ENCODE data around the gene NALCN. TPM values are rescaled to one million over a fixed set of nuclear protein-coding genes. Genes with fewer than 3 reads are reported as not detected.
A peak's percentile ranks its signal among the peaks of the same experiment; 100 is the strongest.

The NALCN gene
- total and polyA plus RNA-seq, 5 donors = 5.2 to 17.0 (median 14.5) TPM

DNA sequence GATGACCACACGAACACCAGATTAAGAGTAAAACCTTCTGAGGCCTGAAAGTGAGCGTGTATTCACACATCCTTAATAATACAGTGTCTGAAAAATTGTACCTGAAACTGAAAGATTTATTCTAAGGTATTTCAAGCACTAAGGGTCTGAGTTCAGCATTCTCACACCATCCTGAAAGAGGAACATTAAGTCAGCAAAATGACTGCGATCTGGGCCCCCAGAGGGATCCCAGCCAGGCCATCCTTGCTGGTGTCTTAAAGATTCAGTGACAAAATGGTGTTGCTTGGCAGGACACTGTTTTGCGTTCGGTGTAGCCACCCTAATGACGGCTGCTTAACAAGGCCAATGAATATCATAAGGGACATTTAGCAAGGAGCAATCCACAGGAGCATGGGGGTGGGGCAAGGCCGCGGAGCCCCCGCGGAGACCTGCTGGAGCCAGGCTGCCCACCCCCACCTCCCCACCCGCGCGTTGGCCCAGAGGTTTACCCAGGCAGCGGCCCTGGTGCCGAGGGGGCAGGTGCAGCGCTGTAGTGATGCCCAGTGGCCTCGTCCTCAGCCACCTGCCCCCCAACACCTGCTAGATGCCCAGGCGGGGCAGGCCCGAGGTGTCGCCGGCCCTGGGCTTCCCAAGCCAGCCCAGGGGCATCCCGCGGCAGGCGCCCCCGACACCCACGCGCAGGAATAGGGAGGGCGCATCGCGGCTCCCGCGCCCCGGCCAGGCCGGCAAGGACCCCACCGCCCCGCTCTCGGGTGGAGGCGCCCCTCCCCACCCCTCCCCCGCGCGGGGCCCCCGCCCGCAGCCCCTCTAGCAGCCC, 742 bp downstream of the NALCN start:
- Histone ChIP-seq H3K4me1 (ENCODE audit: control insufficient read depth, insufficient read depth, low read length) (no peaks in the 10 kb centered on the region), H3K27me3 (ENCODE audit: control insufficient read depth, insufficient read depth) (no peaks in the 10 kb centered on the region), H3K27ac (ENCODE audit: low read length) (peak overlapping the region; percentile 26), H3K9me3 (ENCODE audit: control insufficient read depth, low read length) (no peaks in the 10 kb centered on the region), H3K4me3 (ENCODE audit: low read length) (peak overlapping the region; percentile 93)
- peak in 2 of 3 donors; percentile 58 for DNase-seq
- 11% methylated on average over 43 of the region's 43 CpGs for WGBS
- ATAC-seq = peak; percentile 52 to 56
- intact Hi-C loops (cut with DNase I) = no loop called here

DNA sequence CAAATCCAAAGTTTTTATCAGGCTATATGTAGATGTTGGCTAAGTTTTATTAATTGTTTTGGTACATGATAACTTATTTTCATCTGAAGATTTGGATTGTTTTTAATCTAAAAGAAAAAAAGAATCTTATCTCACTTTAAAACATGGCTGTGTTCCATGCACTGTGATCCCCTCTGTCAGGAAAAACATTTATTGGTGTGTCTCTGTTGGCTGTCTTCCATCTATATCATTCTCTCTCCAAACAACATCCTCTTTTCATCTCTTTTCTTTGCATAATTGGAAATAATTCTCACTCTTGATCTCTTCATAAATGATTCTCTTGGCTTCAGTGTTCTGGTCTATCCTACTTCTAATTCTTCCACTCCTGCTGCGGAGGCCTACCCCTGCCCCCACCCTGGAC, 4.2 kb downstream of the NALCN start:
- no peak overlapping the region for H3K27ac ChIP-seq (ENCODE audit: low read length)
- ATAC-seq (no peak), DNase-seq (no peak)
- H3K9me3 ChIP-seq (ENCODE audit: control insufficient read depth, low read length) = no peaks in the 10 kb centered on the region
- intact Hi-C loops (cut with DNase I) = no loop called here
- no peak overlapping the region for H3K4me3 ChIP-seq (ENCODE audit: low read length)
- 67% methylated on average over 1 of the region's 1 CpG for WGBS
- no peaks in the 10 kb centered on the region for H3K27me3 ChIP-seq (ENCODE audit: control insufficient read depth, insufficient read depth)
- H3K4me1 ChIP-seq (ENCODE audit: control insufficient read depth, insufficient read depth, low read length) = no peaks in the 10 kb centered on the region

DNA sequence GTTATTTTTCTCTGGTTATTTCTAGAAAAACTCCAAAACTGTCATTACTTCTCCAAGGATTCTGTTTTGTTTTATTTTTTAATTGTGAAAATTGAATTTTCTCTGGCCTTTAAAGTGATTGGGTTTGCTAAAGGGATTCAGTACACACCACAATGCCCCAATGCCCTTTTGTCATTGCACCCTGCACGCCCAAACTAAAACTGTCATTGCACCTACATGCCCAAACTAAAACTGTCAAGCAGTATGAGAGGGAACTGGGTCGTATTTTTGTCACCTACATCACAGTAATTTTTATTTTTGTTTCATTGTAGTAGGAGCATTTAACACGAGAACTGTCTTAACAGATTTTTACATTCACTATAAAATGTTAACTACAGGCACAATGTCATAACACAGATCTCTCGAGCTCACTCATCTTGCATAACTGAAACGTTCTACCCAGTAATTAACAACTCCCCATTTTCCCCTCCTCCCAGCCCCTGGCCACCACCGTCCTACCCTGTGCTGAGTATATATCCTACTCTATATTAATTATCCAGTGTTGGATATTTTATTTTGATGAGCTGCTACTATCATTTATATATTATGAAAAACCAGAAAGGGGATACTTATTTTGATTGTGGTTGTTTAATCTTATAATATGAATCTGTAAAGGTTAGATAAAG, 7.2 kb downstream of the NALCN start:
- ATAC-seq (peak in 1 of 2 donors; percentile 57), DNase-seq (no peak)
- Histone ChIP-seq H3K27ac (ENCODE audit: low read length) (no peak overlapping the region), H3K4me3 (ENCODE audit: low read length) (no peak overlapping the region), H3K4me1 (ENCODE audit: control insufficient read depth, insufficient read depth, low read length) (no peaks in the 10 kb centered on the region), H3K27me3 (ENCODE audit: control insufficient read depth, insufficient read depth) (no peaks in the 10 kb centered on the region), H3K9me3 (ENCODE audit: control insufficient read depth, low read length) (no peaks in the 10 kb centered on the region)
- intact Hi-C loops (cut with DNase I) = no loop called here
- 49% methylated on average over 6 of the region's 6 CpGs for WGBS

DNA sequence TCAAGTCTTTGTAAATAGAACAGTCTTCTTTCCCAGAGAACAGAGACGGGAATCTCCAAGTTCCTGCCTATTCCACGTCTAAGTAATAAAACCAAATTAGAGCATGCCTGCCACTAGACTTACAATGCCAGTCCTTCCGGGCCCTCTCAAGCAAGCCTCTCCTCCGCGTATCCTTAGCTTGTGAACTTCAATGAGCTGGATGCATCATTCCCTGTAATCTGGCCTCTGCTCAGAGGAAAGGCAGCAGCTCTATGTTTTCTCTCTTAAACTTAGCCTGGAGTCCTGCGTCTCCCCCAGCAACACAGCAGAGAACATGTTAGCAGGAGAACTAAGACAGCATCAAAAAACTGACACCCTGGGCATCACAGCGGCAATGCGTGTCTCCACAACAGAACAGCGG, 8.2 kb downstream of the NALCN start:
- intact Hi-C loops (cut with DNase I) = no loop called here
- no peaks in the 10 kb centered on the region for H3K4me1 ChIP-seq (ENCODE audit: control insufficient read depth, insufficient read depth, low read length)
- DNase-seq = no peak
- H3K27me3 ChIP-seq (ENCODE audit: control insufficient read depth, insufficient read depth) = no peaks in the 10 kb centered on the region
- H3K4me3 ChIP-seq (ENCODE audit: low read length) = no peak overlapping the region
- WGBS = 77% methylated on average over 9 of the region's 9 CpGs
- no peak overlapping the region for H3K27ac ChIP-seq (ENCODE audit: low read length)
- H3K9me3 ChIP-seq (ENCODE audit: control insufficient read depth, low read length) = no peaks in the 10 kb centered on the region
- ATAC-seq = peak in 1 of 2 donors; percentile 33

DNA sequence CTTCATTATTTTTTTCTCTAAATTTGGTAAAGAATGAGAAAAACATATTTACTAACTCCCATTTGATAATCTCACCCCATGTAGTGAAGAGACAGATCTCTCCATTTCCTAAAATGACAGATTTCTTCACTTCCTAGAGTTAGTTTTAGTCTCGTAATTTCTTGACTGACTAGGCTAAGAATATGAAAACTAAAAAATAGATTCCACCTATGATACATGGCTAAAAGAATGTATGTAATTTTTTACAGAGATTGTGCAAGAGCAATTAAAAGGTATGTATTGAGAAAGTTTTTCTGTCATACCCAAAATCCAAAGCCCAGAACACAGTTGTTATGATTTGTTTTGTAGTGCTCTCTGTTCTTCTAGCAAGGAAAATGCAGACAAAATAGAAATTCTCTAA, 9.5 kb downstream of the NALCN start:
- Histone ChIP-seq H3K4me1 (ENCODE audit: control insufficient read depth, insufficient read depth, low read length) (no peaks in the 10 kb centered on the region), H3K27me3 (ENCODE audit: control insufficient read depth, insufficient read depth) (no peaks in the 10 kb centered on the region), H3K9me3 (ENCODE audit: control insufficient read depth, low read length) (no peaks in the 10 kb centered on the region), H3K27ac (ENCODE audit: low read length) (no peak overlapping the region), H3K4me3 (ENCODE audit: low read length) (no peak overlapping the region)
- DNase-seq (no peak), ATAC-seq (no peak)
- intact Hi-C loops (cut with DNase I) = no loop called here
- 71% methylated on average over 1 of the region's 1 CpG for WGBS

DNA sequence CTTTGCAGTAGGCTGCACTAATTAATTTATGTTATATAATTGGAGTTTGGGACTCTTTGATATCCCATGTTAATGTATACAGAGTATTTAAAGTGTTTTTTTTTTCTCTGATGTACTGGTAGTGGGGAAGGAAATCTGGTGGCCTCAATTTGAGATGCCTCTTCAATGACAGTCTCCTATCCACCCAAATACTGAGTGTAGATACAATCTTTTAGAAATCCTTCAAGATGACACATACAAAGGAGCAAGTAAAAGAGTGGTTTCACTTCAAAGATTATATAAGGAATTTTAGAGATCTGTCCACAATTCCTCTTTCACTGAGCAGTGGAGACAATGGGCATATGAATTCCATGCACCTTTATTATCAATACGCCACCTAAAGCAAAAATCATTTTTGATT, 15.1 kb downstream of the NALCN start:
- ATAC-seq = no peak
- no peaks in the 10 kb centered on the region for H3K9me3 ChIP-seq (ENCODE audit: control insufficient read depth, low read length)

DNA sequence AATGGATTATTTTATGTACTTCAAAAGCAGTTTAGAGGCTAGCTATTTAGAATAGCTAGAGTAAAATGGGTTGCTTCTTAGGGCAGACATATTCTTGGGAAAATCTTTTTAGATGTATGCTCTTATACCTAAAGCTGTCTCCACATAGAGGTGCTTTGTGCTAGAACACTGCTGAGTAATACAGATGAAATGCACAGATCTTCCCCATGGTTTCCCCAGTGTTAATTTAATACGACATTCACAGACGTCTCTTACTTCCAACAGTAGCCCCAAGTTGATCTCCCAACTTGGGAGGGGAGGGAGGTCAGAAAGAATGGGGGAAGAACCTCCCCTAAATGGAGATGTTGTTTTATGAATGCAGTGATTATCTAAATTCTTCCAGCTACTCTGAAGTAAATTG, 16.9 kb downstream of the NALCN start:
- WGBS = 58% methylated on average over 2 of the region's 2 CpGs
- no peak overlapping the region for H3K27ac ChIP-seq (ENCODE audit: low read length)
- intact Hi-C loops (cut with DNase I) = no loop called here
- no peaks in the 10 kb centered on the region for H3K9me3 ChIP-seq (ENCODE audit: control insufficient read depth, low read length)
- H3K4me1 ChIP-seq (ENCODE audit: control insufficient read depth, insufficient read depth, low read length) = no peaks in the 10 kb centered on the region
- no peak overlapping the region for H3K4me3 ChIP-seq (ENCODE audit: low read length)
- DNase-seq (no peak), ATAC-seq (no peak)
- H3K27me3 ChIP-seq (ENCODE audit: control insufficient read depth, insufficient read depth) = no peaks in the 10 kb centered on the region

More for the DNA sequence above, 15.1 kb downstream of the NALCN start:
- H3K27ac ChIP-seq (ENCODE audit: low read length) = no peak overlapping the region
- WGBS = 90% methylated on average over 1 of the region's 1 CpG
- H3K4me3 ChIP-seq (ENCODE audit: low read length) = no peak overlapping the region
- no peaks in the 10 kb centered on the region for H3K4me1 ChIP-seq (ENCODE audit: control insufficient read depth, insufficient read depth, low read length)
- no peaks in the 10 kb centered on the region for H3K27me3 ChIP-seq (ENCODE audit: control insufficient read depth, insufficient read depth)
- no peak for DNase-seq
- intact Hi-C loops (cut with DNase I) = no loop called here

DNA sequence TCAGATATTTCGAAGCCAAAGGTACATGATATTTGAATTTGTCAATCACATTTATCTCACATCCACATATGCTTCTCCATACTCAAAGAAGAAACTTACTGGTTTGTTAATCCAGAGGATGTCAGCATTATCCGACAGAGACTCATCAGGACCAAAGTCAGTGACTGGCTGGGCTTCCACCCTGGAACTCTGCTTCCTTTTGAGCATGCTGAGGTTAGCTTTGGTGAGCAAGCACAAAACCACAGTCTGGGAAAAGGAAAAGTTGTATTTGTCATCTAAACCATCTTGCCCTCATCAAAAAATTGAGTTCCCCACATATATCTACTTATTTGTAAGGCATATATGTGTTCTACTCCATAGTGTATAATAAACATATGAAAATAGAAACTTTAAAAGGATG, 17.4 kb downstream of the NALCN start:
- WGBS = 72% methylated on average over 2 of the region's 2 CpGs

DNA sequence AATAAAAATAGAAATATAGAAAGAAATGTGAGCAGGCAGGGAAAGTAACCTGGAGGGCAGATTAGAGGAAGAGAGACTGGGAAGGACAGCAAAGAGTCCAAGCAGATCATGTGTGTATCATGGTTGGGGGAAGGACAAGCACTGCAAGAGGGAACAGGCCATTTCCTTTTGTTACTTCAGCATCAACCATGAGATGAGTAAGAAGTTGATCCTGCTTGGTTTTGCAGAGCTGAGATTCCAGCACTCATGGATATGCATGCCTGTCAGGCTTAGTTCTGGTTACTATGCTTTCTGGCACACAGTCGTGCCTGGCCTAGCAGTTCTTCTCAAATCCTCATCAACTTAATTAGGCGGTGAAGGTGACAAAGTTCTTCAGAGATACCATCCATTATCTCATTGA, 18.1 kb downstream of the NALCN start:
- Histone ChIP-seq H3K4me1 (ENCODE audit: control insufficient read depth, insufficient read depth, low read length) (no peaks in the 10 kb centered on the region), H3K9me3 (ENCODE audit: control insufficient read depth, low read length) (no peaks in the 10 kb centered on the region), H3K27ac (ENCODE audit: low read length) (no peak overlapping the region), H3K27me3 (ENCODE audit: control insufficient read depth, insufficient read depth) (no peaks in the 10 kb centered on the region), H3K4me3 (ENCODE audit: low read length) (no peak overlapping the region)
- no peak for DNase-seq
- 64% methylated on average over 2 of the region's 2 CpGs for WGBS
- intact Hi-C loops (cut with DNase I) = no loop called here
- ATAC-seq = no peak

More for the DNA sequence above, 17.4 kb downstream of the NALCN start:
- DNase-seq = no peak
- Histone ChIP-seq H3K27me3 (ENCODE audit: control insufficient read depth, insufficient read depth) (no peaks in the 10 kb centered on the region), H3K4me1 (ENCODE audit: control insufficient read depth, insufficient read depth, low read length) (no peaks in the 10 kb centered on the region), H3K27ac (ENCODE audit: low read length) (no peak overlapping the region), H3K4me3 (ENCODE audit: low read length) (no peak overlapping the region), H3K9me3 (ENCODE audit: control insufficient read depth, low read length) (no peaks in the 10 kb centered on the region)
- ATAC-seq = no peak
- intact Hi-C loops (cut with DNase I) = no loop called here

DNA sequence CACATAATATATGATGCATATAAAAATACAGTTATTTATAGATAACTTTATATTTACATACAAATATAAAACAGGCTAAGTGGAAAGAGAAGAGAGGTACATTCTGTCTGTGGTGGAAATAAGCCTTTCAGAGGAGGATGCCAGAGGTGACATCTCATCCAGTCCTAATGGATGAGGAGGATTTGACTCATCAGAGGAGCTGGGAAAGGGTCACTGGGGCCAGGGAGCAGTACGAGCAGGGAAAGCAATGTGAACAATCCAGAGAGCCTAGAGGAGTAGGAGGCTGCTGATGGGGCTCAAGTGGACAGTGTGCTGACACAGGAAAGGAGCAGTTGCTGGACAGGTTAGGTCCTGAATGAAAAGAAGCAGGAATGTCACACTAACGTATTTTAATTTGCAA, 18.6 kb downstream of the NALCN start:
- 31% methylated on average over 2 of the region's 2 CpGs for WGBS
- intact Hi-C loops (cut with DNase I) = no loop called here
- Histone ChIP-seq H3K27ac (ENCODE audit: low read length) (no peak overlapping the region), H3K9me3 (ENCODE audit: control insufficient read depth, low read length) (no peaks in the 10 kb centered on the region), H3K4me1 (ENCODE audit: control insufficient read depth, insufficient read depth, low read length) (no peaks in the 10 kb centered on the region), H3K27me3 (ENCODE audit: control insufficient read depth, insufficient read depth) (no peaks in the 10 kb centered on the region), H3K4me3 (ENCODE audit: low read length) (no peak overlapping the region)
- DNase-seq (no peak), ATAC-seq (peak in 1 of 2 donors; percentile 52)

DNA sequence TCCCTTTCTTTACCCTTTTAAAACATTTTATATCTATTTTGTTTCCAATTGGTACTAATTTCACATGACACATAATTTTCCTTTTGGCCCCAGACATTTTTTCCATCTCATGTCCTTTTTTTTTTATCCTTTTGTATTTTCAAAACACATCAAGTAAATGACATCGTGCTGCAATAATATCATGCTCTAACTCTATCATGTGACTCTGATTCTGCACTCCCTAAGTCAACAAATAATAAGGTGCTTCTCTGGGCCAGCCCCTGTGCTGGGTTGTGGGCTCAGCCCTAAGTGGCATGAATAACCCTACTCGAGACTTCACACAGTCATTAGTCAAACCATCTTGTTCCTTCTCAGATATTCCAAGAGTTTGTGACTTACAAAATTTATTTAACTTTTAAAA, 21.7 kb downstream of the NALCN start:
- 54% methylated on average over 2 of the region's 2 CpGs for WGBS
- H3K4me1 ChIP-seq (ENCODE audit: control insufficient read depth, insufficient read depth, low read length) = no peaks in the 10 kb centered on the region

More for the DNA sequence above, 21.7 kb downstream of the NALCN start:
- intact Hi-C loops (cut with DNase I) = no loop called here
- H3K27ac ChIP-seq (ENCODE audit: low read length) = no peak overlapping the region
- ATAC-seq = no peak
- no peak for DNase-seq
- no peak overlapping the region for H3K4me3 ChIP-seq (ENCODE audit: low read length)
- H3K9me3 ChIP-seq (ENCODE audit: control insufficient read depth, low read length) = no peaks in the 10 kb centered on the region
- H3K27me3 ChIP-seq (ENCODE audit: control insufficient read depth, insufficient read depth) = no peaks in the 10 kb centered on the region
